HCT116 (cell line): Measurements from ENCODE around the gene HIVEP2. TPM values are rescaled to one million over a fixed set of nuclear protein-coding genes. Genes with fewer than 3 reads are reported as not detected.

Source experiments
- ATAC-seq: fragments of 200-7000 bp; cut with Tn5 transposase; 2 replicates; pipeline ENCODE4 v1.9.1; 2020; ENCODE audit warnings: mild to moderate bottlenecking, moderate library complexity
- BruUV-seq: library from RNA; stranded (reverse); fragments of 400-500 nt; replicated peaks from 2 replicates; lab custom pipeline; 2021; lab: Mats Ljungman, UMichigan
- CTCF ChIA-PET: fragments of 300-600 bp; sonication (Branson Sonifier 250); formaldehyde crosslinking; loops from one replicate; lab custom pipeline; 2021; ENCODE audit warnings: antibody characterized with exemption; lab: Charles Lee
- POLR2A ChIA-PET: fragments of 300-600, 350-600 bp; sonication (Branson Sonifier 250); formaldehyde crosslinking; loops from one replicate; lab custom pipeline; 2021; ENCODE audit warnings: antibody characterized with exemption; lab: Charles Lee
- RAD21 ChIA-PET, 2 experiments: fragments of 300-600 bp; sonication (Branson Sonifier 250); formaldehyde crosslinking; loops; one replicate each; lab custom pipeline; 2023; ENCODE audit warnings: low total read pairs in 2 of 2; ENCODE audit not compliant: uncharacterized antibody in 2 of 2, unreplicated experiment in 2 of 2, low non-redundant PET in 1 of 2; lab: Charles Lee
- DNase-seq: peaks from one replicate; pipeline ENCODE4 v3.0.0-alpha.2; 2010; ENCODE audit warnings: low read depth, low spot score
- H2AFZ ChIP-seq: fragments of 200-600 bp; shearing (Covaris generic), sonication (generic); 2 replicates; pipeline ENCODE4 v1.6.1; 2017; ENCODE audit warnings: low read depth, mixed run types, mixed read lengths, antibody characterized with exemption, low read length; ENCODE audit not compliant: poor library complexity, severe bottlenecking
- H3K27ac ChIP-seq: 2 replicates; pipeline ENCODE4 v1.5.1; 2012; ENCODE audit warnings: low read depth, low read length
- H3K27me3 ChIP-seq: fragments of 200-600 bp; sonication (generic); 2 replicates; pipeline ENCODE4 v1.6.1; 2016; ENCODE audit warnings: mixed run types, low read length, mixed read lengths; ENCODE audit not compliant: insufficient read depth
- H3K36me3 ChIP-seq, 2 experiments: fragments of 200-500 bp in 1 of 2; fragments of 200-600 bp in 1 of 2; sonication (Bioruptor generic) in 1 of 2; sonication (generic) in 1 of 2; 2 replicates each; pipeline versions ENCODE4 v1.5.1 to v1.6.1; 2014 to 2016; ENCODE audit warnings: low read length in 2 of 2, inconsistent platforms in 1 of 2, mixed read lengths in 1 of 2, mixed run types in 1 of 2; ENCODE audit not compliant: insufficient read depth in 2 of 2, control insufficient read depth in 1 of 2
- H3K4me1 ChIP-seq, 2 experiments: fragments of 200-600 bp in 1 of 2; sonication (generic) in 1 of 2; 2 replicates each; pipeline versions ENCODE4 v1.5.1 to v1.6.1; 2012 to 2017; ENCODE audit warnings: low read length in 2 of 2, inconsistent platforms in 1 of 2, mild to moderate bottlenecking in 1 of 2, mixed read lengths in 1 of 2, mixed run types in 1 of 2, moderate library complexity in 1 of 2; ENCODE audit not compliant: insufficient read depth in 2 of 2, control insufficient read depth in 1 of 2
- H3K4me2 ChIP-seq: fragments of 200-600 bp; sonication (generic); 2 replicates; pipeline ENCODE4 v1.6.1; 2017; ENCODE audit warnings: mixed run types, low read length, mixed read lengths
- H3K4me3 ChIP-seq, 2 experiments: fragments of 200-600 bp in 1 of 2; sonication (generic) in 1 of 2; replicated peaks in 1 of 2; 2 replicates each; pipeline ENCODE4 v1.5.1; 2011 to 2016; ENCODE audit warnings: low read length in 2 of 2, control low read depth in 1 of 2, low read depth in 1 of 2, mild to moderate bottlenecking in 1 of 2, mixed read lengths in 1 of 2, mixed run types in 1 of 2
- H3K79me2 ChIP-seq: fragments of 200-600 bp; sonication (generic); 2 replicates; pipeline ENCODE4 v1.6.1; 2017; ENCODE audit warnings: mild to moderate bottlenecking, mixed run types, low read length, moderate library complexity, mixed read lengths; ENCODE audit not compliant: insufficient read depth
- H3K9ac ChIP-seq: fragments of 200-600 bp; sonication (generic); 2 replicates; pipeline ENCODE4 v1.6.1; 2016; ENCODE audit warnings: low read length, mixed read lengths
- H3K9me2 ChIP-seq: fragments of 200-600 bp; sonication (generic), shearing (Covaris generic); 2 replicates; pipeline ENCODE4 v1.6.1; 2017; ENCODE audit warnings: mixed run types, mild to moderate bottlenecking, moderate library complexity; ENCODE audit not compliant: insufficient read depth
- H3K9me3 ChIP-seq, 2 experiments: fragments of 200-500 bp in 1 of 2; fragments of 200-600 bp in 1 of 2; sonication (Bioruptor generic) in 1 of 2; sonication (generic) in 1 of 2; 2 replicates each; pipeline ENCODE4 v1.6.1; 2014 to 2017; ENCODE audit warnings: low read length in 2 of 2, mixed read lengths in 2 of 2, inconsistent platforms in 1 of 2, low read depth in 1 of 2, mild to moderate bottlenecking in 1 of 2, mixed run types in 1 of 2, moderate library complexity in 1 of 2; ENCODE audit not compliant: control insufficient read depth in 1 of 2, insufficient read depth in 1 of 2
- H4K20me1 ChIP-seq: fragments of 200-600 bp; sonication (generic), shearing (Covaris generic); 2 replicates; pipeline ENCODE4 v1.6.1; 2017; ENCODE audit warnings: mixed run types, mild to moderate bottlenecking, moderate library complexity; ENCODE audit not compliant: insufficient read depth
- CEBPB ChIP-seq: IDR thresholded peaks from 2 replicates; pipeline ENCODE4 v1.6.1; 2012; ENCODE audit warnings: low read depth
- EGR1 ChIP-seq: IDR thresholded peaks from 2 replicates; pipeline ENCODE4 v1.6.1; 2012; ENCODE audit warnings: low read depth
- ELF1 ChIP-seq: IDR thresholded peaks from 2 replicates; pipeline ENCODE4 v1.6.1; 2012; ENCODE audit warnings: low read depth, borderline replicate concordance
- FOSL1 ChIP-seq: IDR thresholded peaks from 2 replicates; pipeline ENCODE4 v1.6.1; 2012; ENCODE audit warnings: low read depth
- JUND ChIP-seq: IDR thresholded peaks from 2 replicates; pipeline ENCODE4 v1.6.1; 2012
- RAD21 ChIP-seq: IDR thresholded peaks from 2 replicates; pipeline ENCODE4 v1.6.1; 2012; ENCODE audit warnings: low read depth, mild to moderate bottlenecking
- SIN3A ChIP-seq: IDR thresholded peaks from 2 replicates; pipeline ENCODE4 v1.6.1; 2012; ENCODE audit warnings: low read depth
- SP1 ChIP-seq: IDR thresholded peaks from 2 replicates; pipeline ENCODE4 v1.6.1; 2012; ENCODE audit warnings: low read depth
- SRF ChIP-seq: IDR thresholded peaks from 2 replicates; pipeline ENCODE4 v1.6.1; 2012; ENCODE audit warnings: low read depth
- YY1 ChIP-seq: IDR thresholded peaks from 2 replicates; pipeline ENCODE4 v1.6.1; 2011; ENCODE audit warnings: low read length, low read depth, moderate library complexity, mild to moderate bottlenecking; ENCODE audit not compliant: insufficient replicate concordance; ENCODE audit errors: extremely low read depth
- ZFX ChIP-seq: fragments of 450-650 bp; IDR thresholded peaks from 2 replicates; pipeline ENCODE4 v1.6.1; 2017
- intact Hi-C: fragments of 100-400 bp; cut with micrococcal nuclease; formaldehyde crosslinking; loops from 2 replicates; pipeline ENCODE4 v1.10.0; 2022
- total RNA-seq: library from RNA; stranded (reverse); gene quantifications from one replicate; pipeline ENCODE4 v1.2.1, GENCODE V29; 2021; ENCODE audit not compliant: unreplicated experiment
- TF ChIP-seq, protein P1 (sequence below): IDR thresholded peaks from 2 replicates; pipeline ENCODE4 v1.6.1; 2012
- TF ChIP-seq, protein P2 (sequence below): IDR thresholded peaks from 2 replicates; pipeline ENCODE4 v1.6.1; 2012
- TF ChIP-seq, protein P3 (sequence below): IDR thresholded peaks from 2 replicates; pipeline ENCODE4 v1.6.1; 2011; ENCODE audit warnings: mild to moderate bottlenecking, low read length, moderate library complexity; ENCODE audit not compliant: insufficient replicate concordance; ENCODE audit errors: extremely low read depth

Gene HIVEP2
- total RNA-seq, 1 experiment from 2014 or later: 8.1 TPM

DNA sequence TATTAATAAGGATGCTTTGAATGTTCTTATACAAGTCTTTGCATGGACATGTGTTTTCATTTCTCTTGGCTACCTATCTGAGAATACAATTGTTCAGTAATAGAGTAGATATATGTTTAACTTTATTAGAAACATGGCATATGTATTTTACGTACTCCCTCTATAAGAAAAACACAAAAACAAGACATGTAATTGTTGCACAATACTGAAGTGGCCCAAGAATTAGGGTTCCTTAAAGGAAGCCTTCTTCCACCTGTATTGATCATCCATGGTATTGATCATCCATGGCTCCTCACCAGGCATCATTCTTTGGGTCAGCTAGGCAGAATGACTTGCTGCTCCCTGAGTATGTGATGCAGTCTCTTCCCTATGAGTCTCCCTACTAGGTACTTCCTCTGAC lies 20.2 kb upstream of the HIVEP2 start:
- ChIA-PET CTCF (no interaction called here), RAD21 (no interaction called here), POLR2A (no interaction called here)
- TF ChIP-seq SRF (no peak), RAD21 (no peak), SIN3A (no peak), FOSL1 (no peak), SP1 (no peak), CEBPB (no peak)
- no TSS peak for BruUV-seq
- H3K9me2 ChIP-seq: no peaks in the 10 kb centered on the region
- H3K79me2 ChIP-seq: no peaks in the 10 kb centered on the region
- no peaks in the 10 kb centered on the region for H3K9me3 ChIP-seq
- ATAC-seq (no peak), DNase-seq (no peak)
- no peak overlapping the region for H3K4me3 ChIP-seq
- no peak overlapping the region for H2AFZ ChIP-seq
- H3K4me2 ChIP-seq: no peak overlapping the region
- H3K4me1 ChIP-seq: no peaks in the 10 kb centered on the region
- H3K27me3 ChIP-seq: no peaks in the 10 kb centered on the region
- H3K9ac ChIP-seq: no peak overlapping the region
- H3K27ac ChIP-seq: no peak overlapping the region
- intact Hi-C loops: no loop called here
- no peaks in the 10 kb centered on the region for H3K36me3 ChIP-seq
- no peaks in the 10 kb centered on the region for H4K20me1 ChIP-seq

DNA sequence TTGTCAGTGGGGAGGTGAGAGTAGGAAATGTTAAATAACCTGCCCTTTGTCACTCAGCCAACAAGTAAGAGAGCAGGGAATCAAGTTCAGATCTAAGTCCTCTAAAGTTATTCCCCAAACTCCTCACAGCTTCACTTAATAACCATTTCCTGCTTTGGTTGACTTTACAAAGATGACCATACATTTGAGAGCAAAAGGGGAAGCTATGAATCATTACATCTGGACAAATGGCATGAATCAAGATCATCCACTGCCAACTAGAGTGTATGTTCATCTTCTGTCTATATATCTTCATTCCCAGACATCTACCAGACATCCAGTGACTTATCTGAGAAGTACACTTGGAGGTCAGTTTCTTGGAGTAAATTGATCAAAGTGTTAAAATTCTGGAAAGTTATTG lies 15.1 kb upstream of the HIVEP2 start:
- Histone ChIP-seq H3K9me2 (no peaks in the 10 kb centered on the region), H3K9ac (no peak overlapping the region), H3K9me3 (no peaks in the 10 kb centered on the region), H3K4me1 (no peaks in the 10 kb centered on the region), H4K20me1 (no peaks in the 10 kb centered on the region), H3K36me3 (no peaks in the 10 kb centered on the region), H2AFZ (no peak overlapping the region), H3K4me3 (no peak overlapping the region), H3K27me3 (no peaks in the 10 kb centered on the region), H3K4me2 (no peak overlapping the region), H3K79me2 (no peaks in the 10 kb centered on the region), H3K27ac (no peak overlapping the region)
- ATAC-seq (no peak), DNase-seq (no peak)
- TF ChIP-seq SP1: no peak
- TF ChIP-seq ELF1: no peak
- no peak for TF ChIP-seq YY1
- TF ChIP-seq, protein P1, sequence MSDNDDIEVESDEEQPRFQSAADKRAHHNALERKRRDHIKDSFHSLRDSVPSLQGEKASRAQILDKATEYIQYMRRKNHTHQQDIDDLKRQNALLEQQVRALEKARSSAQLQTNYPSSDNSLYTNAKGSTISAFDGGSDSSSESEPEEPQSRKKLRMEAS: no peak
- TF ChIP-seq, protein P2, sequence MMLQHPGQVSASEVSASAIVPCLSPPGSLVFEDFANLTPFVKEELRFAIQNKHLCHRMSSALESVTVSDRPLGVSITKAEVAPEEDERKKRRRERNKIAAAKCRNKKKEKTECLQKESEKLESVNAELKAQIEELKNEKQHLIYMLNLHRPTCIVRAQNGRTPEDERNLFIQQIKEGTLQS: no peak
- TF ChIP-seq JUND: no peak
- TF ChIP-seq, protein P3, sequence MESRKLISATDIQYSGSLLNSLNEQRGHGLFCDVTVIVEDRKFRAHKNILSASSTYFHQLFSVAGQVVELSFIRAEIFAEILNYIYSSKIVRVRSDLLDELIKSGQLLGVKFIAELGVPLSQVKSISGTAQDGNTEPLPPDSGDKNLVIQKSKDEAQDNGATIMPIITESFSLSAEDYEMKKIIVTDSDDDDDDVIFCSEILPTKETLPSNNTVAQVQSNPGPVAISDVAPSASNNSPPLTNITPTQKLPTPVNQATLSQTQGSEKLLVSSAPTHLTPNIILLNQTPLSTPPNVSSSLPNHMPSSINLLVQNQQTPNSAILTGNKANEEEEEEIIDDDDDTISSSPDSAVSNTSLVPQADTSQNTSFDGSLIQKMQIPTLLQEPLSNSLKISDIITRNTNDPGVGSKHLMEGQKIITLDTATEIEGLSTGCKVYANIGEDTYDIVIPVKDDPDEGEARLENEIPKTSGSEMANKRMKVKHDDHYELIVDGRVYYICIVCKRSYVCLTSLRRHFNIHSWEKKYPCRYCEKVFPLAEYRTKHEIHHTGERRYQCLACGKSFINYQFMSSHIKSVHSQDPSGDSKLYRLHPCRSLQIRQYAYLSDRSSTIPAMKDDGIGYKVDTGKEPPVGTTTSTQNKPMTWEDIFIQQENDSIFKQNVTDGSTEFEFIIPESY: no peak
- TF ChIP-seq EGR1: no peak
- TF ChIP-seq ZFX: no peak
- no peak for TF ChIP-seq SRF
- no TSS peak for BruUV-seq
- RAD21 ChIA-PET: no interaction called here
- CTCF ChIA-PET: no interaction called here
- POLR2A ChIA-PET: no interaction called here
- intact Hi-C loops: no loop called here
